Cardiac muscle cell (in vitro differentiated cells and primary cell): Measurements from ENCODE around the gene SERPINA5. TPM values are rescaled to one million over a fixed set of nuclear protein-coding genes. Genes with fewer than 3 reads are reported as not detected.

Experiments used
- DNase-seq, 2 donors: peaks; one replicate each; pipeline versions ENCODE4 v3.0.0 to v3.0.0-alpha.2; 2010 to 2017; ENCODE audit warnings: low read depth in 1 of 2, low spot score in 1 of 2
- H3K27ac ChIP-seq: fragments of 200-600 bp; sonication (generic); 2 replicates; pipeline ENCODE4 v1.5.1; 2016
- H3K27me3 ChIP-seq: fragments of 200-600 bp; sonication (generic); 2 replicates; pipeline ENCODE4 v1.6.0; 2016; ENCODE audit warnings: control low read depth
- H3K36me3 ChIP-seq: fragments of 200-600 bp; sonication (generic); 2 replicates; pipeline ENCODE4 v1.5.1; 2016; ENCODE audit warnings: control low read depth
- H3K4me1 ChIP-seq: fragments of 200-600 bp; sonication (generic); 2 replicates; pipeline ENCODE4 v1.8.1; 2017; ENCODE audit warnings: low read depth, mild to moderate bottlenecking, mixed run types
- H3K4me3 ChIP-seq: fragments of 200-600 bp; sonication (generic); 2 replicates; pipeline ENCODE4 v1.5.1; 2016; ENCODE audit warnings: mild to moderate bottlenecking
- H3K9me3 ChIP-seq: fragments of 200-600 bp; sonication (generic); 2 replicates; pipeline ENCODE4 v1.5.1; 2017; ENCODE audit warnings: low read depth, mild to moderate bottlenecking, control low read depth
- polyA plus RNA-seq: library from polyadenylated mRNA; unstranded; fragments of >200 nt; fragmentation: Nextera tagmentation; extraction: Ambion mirVana; gene quantifications from 2 replicates; pipeline ENCODE4 v1.2.1, GENCODE V29; 2016
- total RNA-seq: library from RNA; depleted of rRNA; stranded (reverse); fragments of >200 nt; gene quantifications from 2 replicates; pipeline ENCODE4 v1.2.3, GENCODE V29; 2016
- TF ChIP-seq, protein P1 (sequence below): IDR thresholded peaks from 2 replicates; pipeline ENCODE4 v1.5.1; 2012; ENCODE audit warnings: low read depth, mild to moderate bottlenecking, low read length

Gene SERPINA5
- total and polyA plus RNA-seq, 2 experiments from 2014 or later, result not detected

DNA sequence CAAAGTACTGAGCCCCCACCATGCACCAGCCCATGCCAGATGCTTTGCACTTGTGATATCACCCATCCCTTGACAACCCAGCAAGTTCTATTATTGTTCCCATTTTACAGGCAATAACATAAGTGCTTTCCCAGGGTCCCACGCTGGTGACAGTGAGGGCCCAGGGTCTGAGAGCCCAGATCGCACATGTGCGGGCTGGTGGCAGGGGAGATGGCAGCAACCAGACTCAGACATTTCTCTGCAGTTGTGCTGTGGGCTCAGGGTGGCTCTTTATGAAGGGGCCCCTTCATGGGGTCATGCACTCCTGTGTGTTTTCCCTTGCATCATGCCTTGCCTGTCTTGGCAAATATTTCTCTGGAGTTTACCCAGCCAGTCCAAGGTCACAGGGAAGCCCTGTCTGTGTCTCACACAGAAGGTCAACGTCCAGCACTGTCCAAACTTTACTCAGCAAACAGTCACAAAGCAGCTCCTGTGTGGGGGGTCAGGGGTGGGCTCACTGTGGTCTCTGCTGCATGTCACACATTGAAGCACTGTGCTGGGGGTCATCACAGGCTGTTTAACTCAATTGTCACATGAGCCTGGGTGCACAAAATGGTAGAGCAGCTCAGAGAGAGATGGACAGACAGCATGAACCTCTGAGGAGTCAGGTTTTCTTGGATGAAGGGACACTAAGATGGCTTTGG is 12.7 kb downstream of the SERPINA5 start:
- Histone ChIP-seq H3K27me3 (no peaks in the 10 kb centered on the region), H3K9me3 (no peaks in the 10 kb centered on the region), H3K4me3 (no peak overlapping the region), H3K36me3 (no peaks in the 10 kb centered on the region), H3K27ac (no peak overlapping the region), H3K4me1 (no peaks in the 10 kb centered on the region)
- DNase-seq, result no peak
- TF ChIP-seq, protein P1, sequence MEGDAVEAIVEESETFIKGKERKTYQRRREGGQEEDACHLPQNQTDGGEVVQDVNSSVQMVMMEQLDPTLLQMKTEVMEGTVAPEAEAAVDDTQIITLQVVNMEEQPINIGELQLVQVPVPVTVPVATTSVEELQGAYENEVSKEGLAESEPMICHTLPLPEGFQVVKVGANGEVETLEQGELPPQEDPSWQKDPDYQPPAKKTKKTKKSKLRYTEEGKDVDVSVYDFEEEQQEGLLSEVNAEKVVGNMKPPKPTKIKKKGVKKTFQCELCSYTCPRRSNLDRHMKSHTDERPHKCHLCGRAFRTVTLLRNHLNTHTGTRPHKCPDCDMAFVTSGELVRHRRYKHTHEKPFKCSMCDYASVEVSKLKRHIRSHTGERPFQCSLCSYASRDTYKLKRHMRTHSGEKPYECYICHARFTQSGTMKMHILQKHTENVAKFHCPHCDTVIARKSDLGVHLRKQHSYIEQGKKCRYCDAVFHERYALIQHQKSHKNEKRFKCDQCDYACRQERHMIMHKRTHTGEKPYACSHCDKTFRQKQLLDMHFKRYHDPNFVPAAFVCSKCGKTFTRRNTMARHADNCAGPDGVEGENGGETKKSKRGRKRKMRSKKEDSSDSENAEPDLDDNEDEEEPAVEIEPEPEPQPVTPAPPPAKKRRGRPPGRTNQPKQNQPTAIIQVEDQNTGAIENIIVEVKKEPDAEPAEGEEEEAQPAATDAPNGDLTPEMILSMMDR, result no peak

GRCh38 chr14:94594441-94594840 is 13.2 kb downstream of the SERPINA5 start:
- no peak for DNase-seq
- no peaks in the 10 kb centered on the region for H3K4me1 ChIP-seq
- H3K36me3 ChIP-seq, result no peaks in the 10 kb centered on the region
- H3K27me3 ChIP-seq, result no peaks in the 10 kb centered on the region
- H3K4me3 ChIP-seq, result no peak overlapping the region
- TF ChIP-seq, protein P1, result no peak
- no peak overlapping the region for H3K27ac ChIP-seq
- no peaks in the 10 kb centered on the region for H3K9me3 ChIP-seq

- TF ChIP-seq, protein P1, result no peak
- H3K4me3 ChIP-seq, result no peak overlapping the region
- no peaks in the 10 kb centered on the region for H3K27me3 ChIP-seq
- no peak for DNase-seq
- H3K9me3 ChIP-seq, result no peaks in the 10 kb centered on the region
- H3K27ac ChIP-seq, result no peak overlapping the region
- no peaks in the 10 kb centered on the region for H3K36me3 ChIP-seq
- no peaks in the 10 kb centered on the region for H3K4me1 ChIP-seq
Observed at GRCh38 chr14:94595912-94596311, 14.7 kb downstream of the SERPINA5 start.

- Histone ChIP-seq H3K27ac (no peak overlapping the region), H3K4me1 (no peaks in the 10 kb centered on the region), H3K9me3 (no peaks in the 10 kb centered on the region), H3K36me3 (no peaks in the 10 kb centered on the region), H3K4me3 (no peak overlapping the region), H3K27me3 (no peaks in the 10 kb centered on the region)
- TF ChIP-seq, protein P1, result no peak
- no peak for DNase-seq
Observed at GRCh38 chr14:94596361-94596760, 15.1 kb downstream of the SERPINA5 start.

- Histone ChIP-seq H3K9me3 (no peaks in the 10 kb centered on the region), H3K27ac (no peak overlapping the region), H3K36me3 (no peaks in the 10 kb centered on the region), H3K4me1 (no peaks in the 10 kb centered on the region), H3K4me3 (no peak overlapping the region), H3K27me3 (no peaks in the 10 kb centered on the region)
- no peak for DNase-seq
- TF ChIP-seq, protein P1, result no peak
Observed at GRCh38 chr14:94597788-94598187, 16.6 kb downstream of the SERPINA5 start.

DNA sequence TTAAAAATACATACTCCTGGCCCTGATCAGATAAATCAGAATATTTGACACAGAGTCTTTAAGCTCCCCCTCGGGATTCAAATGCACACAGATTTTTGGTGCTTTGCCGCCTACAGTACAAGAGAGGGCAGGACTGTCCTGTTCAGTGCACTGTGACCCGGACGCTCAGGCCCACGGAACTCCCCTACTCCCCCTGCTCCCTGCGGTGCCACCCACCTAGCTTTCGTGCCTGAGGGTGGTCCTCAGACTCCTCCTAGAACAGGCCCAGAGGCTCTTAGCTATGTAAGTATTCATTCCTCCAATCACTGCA is 17.2 kb downstream of the SERPINA5 start:
- H3K4me1 ChIP-seq, result no peaks in the 10 kb centered on the region
- no peak overlapping the region for H3K4me3 ChIP-seq
- no peak for DNase-seq
- H3K36me3 ChIP-seq, result no peaks in the 10 kb centered on the region
- no peaks in the 10 kb centered on the region for H3K9me3 ChIP-seq
- no peaks in the 10 kb centered on the region for H3K27me3 ChIP-seq
- TF ChIP-seq, protein P1, result no peak
- H3K27ac ChIP-seq, result no peak overlapping the region
